HepG2 (cell line): ENCODE data around the gene ZACN. TPM values are rescaled to one million over a fixed set of nuclear protein-coding genes. Genes with fewer than 3 reads are reported as not detected.

Experiments
- AGO2 ChIP-seq: fragments of 200-400 bp; formaldehyde crosslinking; optimal IDR thresholded peaks from 2 replicates; pipeline ENCODE3; 2017; ENCODE audit warnings: mild to moderate bottlenecking, low read depth, low read length, moderate library complexity
- BATF2 ChIP-seq: sonication (generic); formaldehyde crosslinking; IDR thresholded peaks from 2 replicates; pipeline ENCODE4 v1.8.0; 2022; ENCODE audit warnings: mild to moderate bottlenecking, missing genetic modification reagents, moderate library complexity
- DRAP1 ChIP-seq: IDR thresholded peaks from 2 replicates; pipeline ENCODE4 v1.6.1; 2016; ENCODE audit warnings: missing genetic modification reagents, missing compliant biosample characterization
- ELF4 ChIP-seq: sonication (generic); formaldehyde crosslinking; IDR thresholded peaks from 2 replicates; pipeline ENCODE4 v1.5.0; 2020; ENCODE audit warnings: missing genetic modification reagents, mild to moderate bottlenecking, moderate library complexity, borderline replicate concordance
- ETS1 ChIP-seq: sonication (generic); formaldehyde crosslinking; IDR thresholded peaks from 2 replicates; pipeline ENCODE4 v1.4.0; 2020; ENCODE audit warnings: missing genetic modification reagents
- FOSL1 ChIP-seq: sonication (generic); formaldehyde crosslinking; IDR thresholded peaks from 2 replicates; pipeline ENCODE4 v1.9.0; 2021; ENCODE audit warnings: missing genetic modification reagents, borderline replicate concordance
- KDM5B ChIP-seq: sonication (generic); formaldehyde crosslinking; IDR thresholded peaks from 2 replicates; pipeline ENCODE4 v1.4.0; 2020; ENCODE audit warnings: missing genetic modification reagents, mild to moderate bottlenecking, borderline replicate concordance
- MIER3 ChIP-seq: IDR thresholded peaks from 2 replicates; pipeline ENCODE4 v1.6.1; 2016; ENCODE audit warnings: missing compliant biosample characterization, borderline replicate concordance
- TCF7L2 ChIP-seq: IDR thresholded peaks from 2 replicates; pipeline ENCODE4 v1.6.1; 2011; ENCODE audit warnings: mild to moderate bottlenecking, low read depth, low read length, moderate library complexity
- ZFYVE20 ChIP-seq: sonication (generic); formaldehyde crosslinking; IDR thresholded peaks from 2 replicates; pipeline ENCODE4 v1.8.0; 2023; ENCODE audit warnings: low read depth, mild to moderate bottlenecking, moderate library complexity, missing genetic modification reagents, borderline replicate concordance
- ZNF10 ChIP-seq: sonication (generic); formaldehyde crosslinking; IDR thresholded peaks from 2 replicates; pipeline ENCODE4 v1.4.0; 2020; ENCODE audit warnings: mild to moderate bottlenecking, low read depth, missing genetic modification reagents, borderline replicate concordance
- ZNF251 ChIP-seq: sonication (generic); formaldehyde crosslinking; IDR thresholded peaks from 2 replicates; pipeline ENCODE4 v1.9.0; 2021; ENCODE audit warnings: mild to moderate bottlenecking, missing genetic modification reagents
- ZNF260 ChIP-seq: sonication (generic); formaldehyde crosslinking; IDR thresholded peaks from 2 replicates; pipeline ENCODE4 v1.4.0; 2020; ENCODE audit warnings: missing genetic modification reagents, low read depth, mild to moderate bottlenecking, borderline replicate concordance
- ZNF589 ChIP-seq: sonication (generic); formaldehyde crosslinking; conservative IDR thresholded peaks from 2 replicates; pipeline ENCODE4 v1.8.0; 2022; ENCODE audit warnings: mild to moderate bottlenecking, moderate library complexity, missing genetic modification reagents
- ZNF598 ChIP-seq: sonication (generic); formaldehyde crosslinking; IDR thresholded peaks from 2 replicates; pipeline ENCODE4 v1.5.1; 2020; ENCODE audit warnings: mild to moderate bottlenecking, missing genetic modification reagents, borderline replicate concordance
- ZNF609 ChIP-seq: sonication (generic); formaldehyde crosslinking; IDR thresholded peaks from 2 replicates; pipeline ENCODE4 v1.4.0; 2020; ENCODE audit warnings: mild to moderate bottlenecking, missing genetic modification reagents, borderline replicate concordance
- ZNF616 ChIP-seq: sonication (generic); formaldehyde crosslinking; IDR thresholded peaks from 2 replicates; pipeline ENCODE4 v1.5.0; 2020; ENCODE audit warnings: low read depth, mild to moderate bottlenecking, missing genetic modification reagents
- ZNF740 ChIP-seq: sonication (generic); formaldehyde crosslinking; IDR thresholded peaks from 2 replicates; pipeline ENCODE4 v1.4.0; 2020; ENCODE audit warnings: missing genetic modification reagents
- ZNF746 ChIP-seq: sonication (generic); formaldehyde crosslinking; IDR thresholded peaks from 2 replicates; pipeline ENCODE4 v1.8.0; 2022; ENCODE audit warnings: mild to moderate bottlenecking, missing genetic modification reagents
- ZNF878 ChIP-seq: sonication (generic); formaldehyde crosslinking; IDR thresholded peaks from 2 replicates; pipeline ENCODE4 v1.8.1; 2023; ENCODE audit warnings: mild to moderate bottlenecking, missing genetic modification reagents, moderate library complexity
- ZNF879 ChIP-seq: sonication (generic); formaldehyde crosslinking; IDR thresholded peaks from 2 replicates; pipeline ENCODE4 v1.8.1; 2023; ENCODE audit warnings: missing genetic modification reagents
- polyA plus RNA-seq, 8 experiments: library from polyadenylated mRNA; depleted of rRNA in 3 of 8; stranded (reverse) in 7 of 8; unstranded in 1 of 8; fragments of >200 nt; fragmentation: Illumina TruSeq in 4 of 8; extraction: Trizol in 4 of 8; gene quantifications; 2 replicates each; pipeline versions ENCODE4 v1.2.1 to v1.2.3, GENCODE V29; 2011 to 2016; ENCODE audit warnings: low read depth in 4 of 8, missing spikeins in 1 of 8, mixed read lengths in 1 of 8; ENCODE audit not compliant: insufficient read depth in 1 of 8
- total RNA-seq, 5 experiments: library from RNA; depleted of rRNA; stranded (reverse); fragments of >200 nt; fragmentation: Illumina TruSeq; extraction: Trizol; gene quantifications; 2 replicates each; pipeline ENCODE4 v1.2.3, GENCODE V29; 2016; ENCODE audit warnings: low read depth in 1 of 5

Gene ZACN
- total and polyA plus RNA-seq, 2 of the 13 experiments (the other 11 are each of a cell fraction or from before 2014, with no cell fraction given) = 0.11 to 0.15 TPM

GRCh38 chr17:76104140-76104895 is 25.3 kb downstream of the ZACN start (continued):
- TF ChIP-seq ZNF609 (0 out of 2 replicates have a peak, but pooled peaks have one; percentile 7), DRAP1 (CRISPR knock-in tag) (no peak), KDM5B (peak; percentile 11; the same call in 1 of the 2 replicates), ZFYVE20 (CRISPR knock-in tag) (no peak; the same call in 1 of the 2 replicates), FOSL1 (no peak), ZNF589 (CRISPR knock-in tag) (no peak; the same call in 1 of the 2 replicates), ELF4 (no peak), MIER3 (no peak), ETS1 (CRISPR knock-in tag) (no peak), ZNF746 (CRISPR knock-in tag) (no peak), AGO2 (peak; percentile 90), ZNF10 (CRISPR knock-in tag) (no peak; the same call in 1 of the 2 replicates), ZNF878 (no peak), ZNF879 (0 out of 2 replicates have a peak, but pooled peaks have one; percentile 55), ZNF598 (CRISPR knock-in tag) (no peak), TCF7L2 (no peak), ZNF616 (CRISPR knock-in tag) (no peak), ZNF260 (CRISPR knock-in tag) (no peak), ZNF740 (no peak), BATF2 (no peak), ZNF251 (CRISPR knock-in tag) (no peak)
